Measurements from ENCODE around the gene PAM.

DNA sequence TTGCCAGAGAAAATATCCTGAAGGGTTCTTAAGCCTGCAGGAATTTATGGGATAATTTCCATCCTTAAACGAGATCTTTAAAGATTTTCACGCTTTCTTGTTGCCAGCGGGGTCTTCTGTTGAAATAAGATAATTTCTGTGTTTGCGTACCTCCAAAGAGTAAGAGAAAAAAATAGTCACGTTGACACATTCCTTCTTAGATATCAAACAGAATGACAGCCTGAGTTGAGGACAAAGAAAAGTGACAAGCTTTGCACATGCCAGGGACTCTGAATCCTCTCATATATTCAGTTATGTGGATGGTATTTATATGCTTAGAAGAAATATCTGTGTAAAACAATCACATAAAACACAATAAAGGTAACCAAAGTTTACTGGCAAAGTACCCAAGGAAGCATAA lies 21.6 kb upstream of the PAM start:
- TF ChIP-seq CTCF (IDR thresholded peaks at IDR 0.05; ENCODE audit: poor library complexity, severe bottlenecking) (no peak), EZH2 (IDR thresholded peaks at IDR 0.05; ENCODE audit: borderline replicate concordance, insufficient read depth, low read length, poor library complexity, severe bottlenecking) (no peak), POLR2AphosphoS5 (IDR thresholded peaks at IDR 0.05) (peak; percentile 64), EP300 (conservative IDR thresholded peaks at IDR 0.05; ENCODE audit: poor library complexity, severe bottlenecking) (peak; percentile 93), TAF1 (IDR thresholded peaks at IDR 0.05; ENCODE audit: low read depth) (no peak), SMC3 (conservative IDR thresholded peaks at IDR 0.05; ENCODE audit: poor library complexity) (no peak)

Measured in neural cell (in vitro differentiated cells).